GM12878 (cell line): ENCODE data around the gene BHLHA9. TPM values are rescaled to one million over a fixed set of nuclear protein-coding genes. Genes with fewer than 3 reads are reported as not detected.

Experiments used
- ATAC-seq: fragments of 200-7000 bp; cut with Tn5 transposase; 3 replicates; pipeline ENCODE4 v1.9.1; 2020; ENCODE audit warnings: mild to moderate bottlenecking, moderate library complexity
- BruUV-seq: library from RNA; stranded (reverse); fragments of 400-500 nt; replicated peaks from 2 replicates; lab custom pipeline; 2021; lab: Mats Ljungman, UMichigan
- CTCF ChIA-PET: fragments of 300-600 bp; sonication (Branson Sonifier 250); formaldehyde crosslinking; extraction: SDS; loops from one replicate; lab custom pipeline; 2021; ENCODE audit warnings: inconsistent platforms; lab: Yijun Ruan, JAX
- POLR2A ChIA-PET: fragments of 350-600 bp; formaldehyde crosslinking; extraction: SDS; loops from one replicate; lab custom pipeline; 2021; ENCODE audit warnings: inconsistent platforms; lab: Charles Lee
- RAD21 ChIA-PET: fragments of 300-600 bp; sonication (Branson Sonifier 250); formaldehyde crosslinking; loops from one replicate; lab custom pipeline; 2023; ENCODE audit warnings: antibody characterized with exemption; ENCODE audit not compliant: unreplicated experiment; lab: Charles Lee
- SMC1A ChIA-PET: fragments of 300-600 bp; sonication (Branson Sonifier 250); formaldehyde crosslinking; loops from one replicate; lab custom pipeline; 2023; ENCODE audit not compliant: unreplicated experiment, uncharacterized antibody; lab: Charles Lee
- DNase-seq: peaks from one replicate; pipeline ENCODE4 v3.0.0-alpha.2; 2011; ENCODE audit warnings: low read depth, low spot score
- FAIRE-seq: peaks from 3 replicates; lab custom pipeline; 2011; peaks lifted over from hg19 to GRCh38; lab: Jason Lieb, UNC
- H2AFZ ChIP-seq: 2 replicates; pipeline ENCODE4 v1.6.0; 2011; ENCODE audit warnings: low read depth, low read length, control low read depth; ENCODE audit not compliant: control insufficient read depth
- H3K27ac ChIP-seq: 2 replicates; pipeline ENCODE4 v1.5.1; 2011; ENCODE audit warnings: control low read depth; ENCODE audit not compliant: control insufficient read depth, insufficient read depth
- H3K27me3 ChIP-seq, 2 experiments: replicated peaks in 1 of 2; 2 replicates each; pipeline versions ENCODE4 v1.6.0 to v1.6.1; 2011; ENCODE audit warnings: low read length in 1 of 2; ENCODE audit not compliant: control insufficient read depth in 2 of 2, insufficient read depth in 2 of 2
- H3K36me3 ChIP-seq, 2 experiments: 2 replicates each; pipeline ENCODE4 v1.5.1; 2011; ENCODE audit warnings: low read length in 1 of 2; ENCODE audit not compliant: control insufficient read depth in 2 of 2, insufficient read depth in 2 of 2
- H3K4me1 ChIP-seq: 2 replicates; pipeline ENCODE4 v1.6.1; 2011; ENCODE audit warnings: mild to moderate bottlenecking, low read length, moderate library complexity, mixed read lengths; ENCODE audit not compliant: control insufficient read depth, insufficient read depth
- H3K4me2 ChIP-seq: 2 replicates; pipeline ENCODE4 v1.6.0; 2011; ENCODE audit warnings: control low read depth; ENCODE audit not compliant: control insufficient read depth, insufficient read depth
- H3K4me3 ChIP-seq: fragments of 200-600 bp; sonication (generic); 2 replicates; pipeline ENCODE4 v1.5.1; 2016
- H3K79me2 ChIP-seq: 2 replicates; pipeline ENCODE4 v1.6.0; 2011; ENCODE audit warnings: low read length; ENCODE audit not compliant: control insufficient read depth, insufficient read depth
- H3K9ac ChIP-seq: 2 replicates; pipeline ENCODE4 v1.8.0; 2011; ENCODE audit warnings: low read length, control low read depth, mixed read lengths; ENCODE audit not compliant: control insufficient read depth, insufficient read depth
- H3K9me3 ChIP-seq: replicated peaks from 3 replicates; pipeline ENCODE4 v1.5.1; 2011; ENCODE audit warnings: mild to moderate bottlenecking, low read length; ENCODE audit not compliant: control insufficient read depth, insufficient read depth
- H4K20me1 ChIP-seq: 2 replicates; pipeline ENCODE4 v1.6.0; 2011; ENCODE audit not compliant: control insufficient read depth, insufficient read depth
- BACH1 ChIP-seq: fragments of 450-650 bp; IDR thresholded peaks from 2 replicates; pipeline ENCODE4 v1.6.1; 2017; ENCODE audit warnings: mild to moderate bottlenecking, borderline replicate concordance
- DPF2 ChIP-seq: fragments of 450-650 bp; IDR thresholded peaks from 2 replicates; pipeline ENCODE4 v1.6.1; 2017; ENCODE audit warnings: mild to moderate bottlenecking
- FOS ChIP-seq: IDR thresholded peaks from 3 replicates; pipeline ENCODE4 v1.6.1; 2011; ENCODE audit warnings: borderline replicate concordance; ENCODE audit not compliant: insufficient read length; ENCODE audit errors: extremely low read depth
- MTA2 ChIP-seq: fragments of 450-650 bp; IDR thresholded peaks from 2 replicates; pipeline ENCODE4 v1.6.1; 2016; ENCODE audit warnings: low read depth, mild to moderate bottlenecking, moderate library complexity
- MYC ChIP-seq: IDR thresholded peaks from 2 replicates; pipeline ENCODE4 v1.6.1; 2011; ENCODE audit warnings: mild to moderate bottlenecking, low read length, moderate library complexity, inconsistent platforms; ENCODE audit not compliant: insufficient read depth, insufficient replicate concordance, insufficient read length, severe bottlenecking
- PAX8 ChIP-seq: fragments of 450-650 bp; IDR thresholded peaks from 2 replicates; pipeline ENCODE4 v1.6.1; 2017; ENCODE audit warnings: mild to moderate bottlenecking, moderate library complexity
- POLR2A ChIP-seq: IDR thresholded peaks from 2 replicates; pipeline ENCODE4 v1.6.1; 2011; ENCODE audit warnings: low read depth, mild to moderate bottlenecking, low read length
- POLR2AphosphoS2 ChIP-seq: IDR thresholded peaks from 2 replicates; pipeline ENCODE4 v1.6.1; 2011; ENCODE audit warnings: low read depth, mild to moderate bottlenecking, low read length, improper control_type of control experiment, moderate library complexity
- RB1 ChIP-seq: fragments of 450-650 bp; formaldehyde crosslinking; IDR thresholded peaks from 2 replicates; pipeline ENCODE4 v1.6.1; 2017; ENCODE audit warnings: mild to moderate bottlenecking, borderline replicate concordance
- SMAD5 ChIP-seq: IDR thresholded peaks from 2 replicates; pipeline ENCODE4 v1.6.1; 2016; ENCODE audit warnings: antibody characterized with exemption, low read depth
- SREBF1 ChIP-seq: IDR thresholded peaks from 2 replicates; pipeline ENCODE4 v1.6.1; 2012; ENCODE audit warnings: mild to moderate bottlenecking, low read length
- SREBF2 ChIP-seq: IDR thresholded peaks from 2 replicates; pipeline ENCODE4 v1.6.1; 2012; ENCODE audit warnings: mild to moderate bottlenecking, low read length
- TBL1XR1 ChIP-seq: IDR thresholded peaks from 2 replicates; pipeline ENCODE4 v1.6.1; 2012; ENCODE audit warnings: low read depth, low read length, improper control_type of control experiment
- ZNF217 ChIP-seq: fragments of 450-650 bp; IDR thresholded peaks from 2 replicates; pipeline ENCODE4 v1.6.1; 2017; ENCODE audit warnings: antibody characterized with exemption, mild to moderate bottlenecking
- ZZZ3 ChIP-seq: IDR thresholded peaks from 2 replicates; pipeline ENCODE4 v1.6.1; 2011; ENCODE audit warnings: low read depth; ENCODE audit not compliant: control insufficient read depth, insufficient read length
- WGBS: methylation state at CpG from one replicate; pipeline ENCODE4 v1.1.6; 2016; ENCODE audit warnings: low lambda C conversion rate; ENCODE audit not compliant: insufficient replicate concordance, insufficient coverage; ENCODE audit errors: missing lambda C conversion rate; 5-methylcytosine and 5-hydroxymethylcytosine counted together
- in situ Hi-C: fragments of 300-500 bp; cut with MboI; formaldehyde crosslinking; loops from 9 replicates; pipeline ENCODE4 v1.14.3; 2018; ENCODE audit warnings: mixed read lengths
- intact Hi-C: fragments of 100-400 bp; cut with micrococcal nuclease; formaldehyde crosslinking; loops from one replicate; pipeline ENCODE4 v1.14.2; 2022; ENCODE audit not compliant: unreplicated experiment
- polyA plus RNA-seq, 11 experiments: library from polyadenylated mRNA; depleted of rRNA in 4 of 11; unstranded in 6 of 11; stranded (reverse) in 5 of 11; fragments of >200 nt; fragmentation: Nextera tagmentation in 4 of 11; fragmentation: Illumina TruSeq in 1 of 11; extraction: Ambion mirVana in 4 of 11; extraction: Trizol in 1 of 11; gene quantifications; 1 replicate in 1 of 11; 2 replicates in 10 of 11; pipeline versions ENCODE4 v1.2.1 to v1.2.3, GENCODE V29; 2011 to 2016; ENCODE audit warnings: inconsistent platforms in 2 of 11, missing spikeins in 2 of 11, low read depth in 1 of 11
- total RNA-seq, 4 experiments: library from RNA; depleted of rRNA in 3 of 4; stranded (reverse); fragments of >200 nt in 3 of 4; fragmentation: Illumina TruSeq in 1 of 4; extraction: Trizol in 1 of 4; gene quantifications; 2 replicates each; pipeline versions ENCODE4 v1.2.1 to v1.2.3, GENCODE V29; 2013 to 2021
- TF ChIP-seq, protein P1 (sequence below): fragments of 450-650 bp; IDR thresholded peaks from 2 replicates; pipeline ENCODE4 v1.6.1; 2017; ENCODE audit warnings: antibody characterized with exemption, mild to moderate bottlenecking, moderate library complexity
- TF ChIP-seq, protein P2 (sequence below): fragments of 150-350 bp; IDR thresholded peaks from 2 replicates; pipeline ENCODE4 v1.6.1; 2014; ENCODE audit warnings: mild to moderate bottlenecking, low read depth, low read length

BHLHA9 gene
- total and polyA plus RNA-seq, 10 of the 15 experiments (the other 5 are each of a cell fraction or from before 2014, with no cell fraction given) = not detected

DNA sequence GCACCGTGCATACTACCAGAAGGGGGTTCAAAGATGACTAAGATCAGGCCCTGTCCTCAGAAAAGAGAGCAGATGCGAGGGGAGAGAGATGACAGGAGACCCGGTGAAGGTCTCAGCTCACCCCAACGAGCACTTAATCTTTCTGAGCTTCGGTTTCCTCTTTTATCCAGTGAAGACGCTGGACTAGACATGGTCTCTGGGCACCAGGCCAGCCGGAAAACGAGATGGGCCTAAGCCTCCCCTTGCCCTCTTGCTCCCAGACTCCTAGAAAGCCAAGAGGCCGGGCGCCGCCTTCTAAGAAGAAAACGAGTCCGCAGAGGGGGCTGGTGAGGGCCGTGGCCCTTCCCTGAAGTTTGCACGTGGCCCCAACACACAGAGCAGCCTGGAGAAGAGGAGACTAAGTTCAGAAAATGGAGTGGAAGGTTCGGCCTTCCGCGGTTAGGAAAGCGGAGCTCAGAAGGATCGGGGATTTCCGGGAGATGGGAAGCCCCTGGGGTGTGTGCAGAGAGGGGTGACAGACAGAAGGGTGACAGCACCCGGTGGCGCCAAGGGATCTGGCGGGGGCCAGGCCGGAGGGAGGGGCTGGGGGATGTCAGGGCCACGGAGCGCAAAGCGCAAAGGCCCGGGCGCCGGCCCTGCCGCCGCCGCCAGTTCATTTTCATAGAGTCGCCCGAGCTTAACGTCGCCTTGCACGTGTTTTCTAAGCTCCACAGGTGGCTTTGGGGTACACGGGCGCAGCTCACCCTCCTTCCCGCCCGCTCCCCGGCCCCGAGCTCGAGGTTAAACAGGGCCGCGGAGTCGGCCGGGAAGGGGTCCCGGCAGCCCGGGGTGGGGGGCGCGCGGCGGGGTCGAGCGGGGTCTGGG, 42.1 kb upstream of the BHLHA9 start:
- POLR2A ChIA-PET = interaction anchor here (0.6 to 3.8 kb wide), 12 partner anchors 10 to 161 kb away, joined by 3 to 24 read pairs (median 6); no protein-coding TSS in a partner anchor
- TF ChIP-seq MYC (no peak), FOS (no peak), SMAD5 (no peak), BACH1 (no peak; the same call in 1 of the 2 replicates), TBL1XR1 (0 out of 2 replicates have a peak, but pooled peaks have one; percentile 55), RB1 (peak; percentile 48; the same call in 1 of the 2 replicates), PAX8 (no peak), SREBF2 (no peak), SREBF1 (no peak), ZNF217 (no peak), POLR2A (peak; percentile 65), POLR2AphosphoS2 (no peak), ZZZ3 (no peak), DPF2 (peak; percentile 32; the same call in 1 of the 2 replicates), MTA2 (no peak)
- TF ChIP-seq, protein P1, sequence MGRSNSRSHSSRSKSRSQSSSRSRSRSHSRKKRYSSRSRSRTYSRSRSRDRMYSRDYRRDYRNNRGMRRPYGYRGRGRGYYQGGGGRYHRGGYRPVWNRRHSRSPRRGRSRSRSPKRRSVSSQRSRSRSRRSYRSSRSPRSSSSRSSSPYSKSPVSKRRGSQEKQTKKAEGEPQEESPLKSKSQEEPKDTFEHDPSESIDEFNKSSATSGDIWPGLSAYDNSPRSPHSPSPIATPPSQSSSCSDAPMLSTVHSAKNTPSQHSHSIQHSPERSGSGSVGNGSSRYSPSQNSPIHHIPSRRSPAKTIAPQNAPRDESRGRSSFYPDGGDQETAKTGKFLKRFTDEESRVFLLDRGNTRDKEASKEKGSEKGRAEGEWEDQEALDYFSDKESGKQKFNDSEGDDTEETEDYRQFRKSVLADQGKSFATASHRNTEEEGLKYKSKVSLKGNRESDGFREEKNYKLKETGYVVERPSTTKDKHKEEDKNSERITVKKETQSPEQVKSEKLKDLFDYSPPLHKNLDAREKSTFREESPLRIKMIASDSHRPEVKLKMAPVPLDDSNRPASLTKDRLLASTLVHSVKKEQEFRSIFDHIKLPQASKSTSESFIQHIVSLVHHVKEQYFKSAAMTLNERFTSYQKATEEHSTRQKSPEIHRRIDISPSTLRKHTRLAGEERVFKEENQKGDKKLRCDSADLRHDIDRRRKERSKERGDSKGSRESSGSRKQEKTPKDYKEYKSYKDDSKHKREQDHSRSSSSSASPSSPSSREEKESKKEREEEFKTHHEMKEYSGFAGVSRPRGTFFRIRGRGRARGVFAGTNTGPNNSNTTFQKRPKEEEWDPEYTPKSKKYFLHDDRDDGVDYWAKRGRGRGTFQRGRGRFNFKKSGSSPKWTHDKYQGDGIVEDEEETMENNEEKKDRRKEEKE = no peak
- TF ChIP-seq, protein P2, sequence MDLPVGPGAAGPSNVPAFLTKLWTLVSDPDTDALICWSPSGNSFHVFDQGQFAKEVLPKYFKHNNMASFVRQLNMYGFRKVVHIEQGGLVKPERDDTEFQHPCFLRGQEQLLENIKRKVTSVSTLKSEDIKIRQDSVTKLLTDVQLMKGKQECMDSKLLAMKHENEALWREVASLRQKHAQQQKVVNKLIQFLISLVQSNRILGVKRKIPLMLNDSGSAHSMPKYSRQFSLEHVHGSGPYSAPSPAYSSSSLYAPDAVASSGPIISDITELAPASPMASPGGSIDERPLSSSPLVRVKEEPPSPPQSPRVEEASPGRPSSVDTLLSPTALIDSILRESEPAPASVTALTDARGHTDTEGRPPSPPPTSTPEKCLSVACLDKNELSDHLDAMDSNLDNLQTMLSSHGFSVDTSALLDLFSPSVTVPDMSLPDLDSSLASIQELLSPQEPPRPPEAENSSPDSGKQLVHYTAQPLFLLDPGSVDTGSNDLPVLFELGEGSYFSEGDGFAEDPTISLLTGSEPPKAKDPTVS = no peak

More for the DNA sequence above, 42.1 kb upstream of the BHLHA9 start:
- peak overlapping the region; percentile 81 for H3K4me2 ChIP-seq
- BruUV-seq = no TSS peak
- peak; percentile 85 for ATAC-seq
- peak; percentile 32 for DNase-seq
- H3K4me1 ChIP-seq = peaks cover 13% of the 10 kb centered on the region
- under 1% methylated on average over 52 of the region's 58 CpGs for WGBS
- FAIRE-seq = peak; percentile 84
- no peaks in the 10 kb centered on the region for H3K27me3 ChIP-seq
- intact Hi-C loops (loop anchor here (5.0 kb wide), 1 partner anchor 46 kb away; no protein-coding TSS in a partner anchor), in situ Hi-C loops (no loop called here)
- peak overlapping the region; percentile 85 for H3K9ac ChIP-seq
- SMC1A ChIA-PET = interaction anchor here (0.8 to 5.0 kb wide), 9 partner anchors 10 to 105 kb away, joined by 3 to 35 read pairs (median 16); no protein-coding TSS in a partner anchor
- CTCF ChIA-PET = interaction anchor here (0.8 to 4.0 kb wide), 13 partner anchors 10 to 105 kb away, joined by 3 to 41 read pairs (median 6); no protein-coding TSS in a partner anchor
- H3K36me3 ChIP-seq = peaks cover 6 to 14% of the 10 kb centered on the region in 2 experiments
- no peaks in the 10 kb centered on the region for H3K9me3 ChIP-seq
- no peaks in the 10 kb centered on the region for H4K20me1 ChIP-seq
- RAD21 ChIA-PET = interaction anchor here (0.7 to 5.1 kb wide), 12 partner anchors 9 to 105 kb away, joined by 3 to 50 read pairs (median 13); no protein-coding TSS in a partner anchor
- H3K4me3 ChIP-seq = peak overlapping the region; percentile 94
- peak overlapping the region; percentile 82 for H3K27ac ChIP-seq
- H2AFZ ChIP-seq = 0 out of 2 replicates have a peak overlapping the region, but pooled peaks have one; percentile 18
- peaks cover 63% of the 10 kb centered on the region for H3K79me2 ChIP-seq
